HG02840 (cell line): Measurements from ENCODE around the gene WDR27.
"Not testable (repeated sequence)": the region's sequence is repeated elsewhere in the genome, so short reads cannot be mapped to it uniquely, and the experiment has no call there.

ENCODE experiments used
- ATAC-seq: cut with Tn5 transposase; IDR thresholded peaks from one replicate; pipeline ENCODE4 v1.9.1; 2021; ENCODE audit warnings: mild to moderate bottlenecking, moderate library complexity, moderate number of reproducible peaks; ENCODE audit not compliant: unreplicated experiment, low FRiP score

WDR27 gene

DNA sequence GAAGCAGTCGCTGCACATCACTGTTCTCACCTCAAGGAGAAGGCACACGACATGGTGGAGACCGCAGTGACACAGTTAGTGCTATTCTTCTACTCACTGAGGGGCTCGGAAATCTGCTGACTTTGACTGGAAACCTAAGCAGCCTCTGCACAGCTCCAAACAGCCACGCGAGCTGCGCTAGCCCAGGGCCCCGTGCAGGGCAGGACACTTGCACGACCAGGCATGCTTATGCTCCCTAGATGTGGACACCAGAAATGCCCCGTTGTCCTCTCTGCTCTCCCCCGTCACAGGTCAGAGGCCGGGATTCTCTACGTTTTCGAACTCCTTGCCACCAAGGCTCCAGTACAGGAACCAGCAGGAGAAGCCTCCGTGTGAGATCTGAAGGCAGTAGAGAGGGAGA lies 201.1 kb downstream of the WDR27 start:
- ATAC-seq = no peak

DNA sequence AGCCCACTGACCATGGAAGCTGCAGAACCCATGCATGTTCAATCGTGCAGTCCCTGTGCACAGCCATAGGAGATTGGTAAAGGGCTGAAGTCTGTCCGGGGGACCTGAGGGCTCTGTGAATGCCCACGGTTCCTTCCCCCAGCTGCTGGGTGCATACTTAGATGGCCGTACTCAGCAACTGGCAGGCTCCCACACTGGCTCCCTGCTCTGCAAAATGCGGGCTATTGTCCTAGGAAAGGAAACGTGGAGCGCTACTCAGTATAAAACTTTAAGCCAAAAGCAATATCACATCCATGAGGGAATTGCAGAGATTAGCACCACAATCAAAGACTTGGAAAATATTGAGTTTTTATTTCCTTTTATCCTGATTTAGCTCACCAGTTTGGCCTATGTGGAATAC lies 202.0 kb downstream of the WDR27 start:
- no peak for ATAC-seq

DNA sequence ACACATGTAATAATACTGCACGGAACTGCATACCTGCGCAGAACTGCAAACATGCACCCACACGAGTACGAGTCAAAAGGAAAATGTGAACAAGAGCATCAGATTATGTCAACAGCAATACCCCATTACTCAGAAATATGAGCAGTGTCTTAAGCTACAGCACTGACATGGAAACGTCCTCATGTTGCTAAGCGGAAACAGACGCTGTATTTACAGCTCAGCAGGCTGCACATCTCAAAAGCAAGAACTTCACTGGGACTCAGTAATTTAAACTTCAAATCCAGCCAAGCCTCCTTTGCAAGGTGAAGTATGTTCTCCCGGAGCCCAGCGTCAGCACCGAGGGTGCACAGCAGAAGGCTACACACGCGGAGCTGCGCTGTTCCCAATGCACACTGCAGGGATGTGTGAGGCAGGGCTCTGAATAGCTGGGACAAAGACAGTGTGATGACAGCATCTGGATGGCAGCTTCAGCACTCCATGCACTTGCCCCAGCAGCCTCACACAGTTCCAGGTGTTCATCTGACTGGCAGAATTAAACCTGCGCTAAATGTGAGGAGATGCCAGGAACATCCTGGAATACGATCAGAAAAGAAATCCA lies 202.8 kb downstream of the WDR27 start:
- no peak for ATAC-seq

DNA sequence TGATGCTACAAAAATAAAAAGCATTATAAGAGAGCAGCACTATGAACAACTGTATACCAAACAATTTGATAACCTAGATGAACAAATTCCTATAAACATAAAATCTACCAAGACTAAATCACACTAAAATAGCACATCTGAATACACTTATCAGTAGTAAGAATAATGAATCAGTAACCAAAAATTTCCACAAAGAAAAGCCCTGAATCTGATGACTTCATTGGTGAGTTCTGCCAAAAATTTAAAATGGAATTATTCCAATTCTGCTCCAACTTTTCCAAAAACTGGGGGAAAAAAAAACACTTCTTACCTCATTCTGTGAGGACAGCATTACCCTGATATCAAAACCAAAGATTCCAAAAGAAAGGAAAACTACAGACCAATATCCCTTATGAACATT lies 206.2 kb downstream of the WDR27 start:
- ATAC-seq = no peak

DNA sequence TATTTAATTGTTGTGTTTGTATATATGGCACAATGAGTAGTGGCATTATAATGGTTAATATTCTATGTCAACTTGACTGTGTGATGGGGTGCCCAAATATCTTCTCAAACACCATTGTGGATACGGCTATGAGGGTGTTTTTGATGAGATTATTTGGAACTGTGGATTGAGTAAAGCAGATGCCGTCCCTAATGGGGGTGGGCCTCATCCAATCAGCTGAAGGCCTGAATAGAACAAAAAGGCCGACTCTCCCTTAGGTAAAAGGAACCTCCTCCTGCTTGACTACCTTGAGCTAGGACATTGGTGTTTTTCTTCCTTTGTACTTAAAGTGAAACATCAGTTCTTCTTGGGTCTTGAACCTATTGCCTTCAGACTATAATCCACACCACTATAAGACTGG lies 207.8 kb downstream of the WDR27 start:
- no peak for ATAC-seq

DNA sequence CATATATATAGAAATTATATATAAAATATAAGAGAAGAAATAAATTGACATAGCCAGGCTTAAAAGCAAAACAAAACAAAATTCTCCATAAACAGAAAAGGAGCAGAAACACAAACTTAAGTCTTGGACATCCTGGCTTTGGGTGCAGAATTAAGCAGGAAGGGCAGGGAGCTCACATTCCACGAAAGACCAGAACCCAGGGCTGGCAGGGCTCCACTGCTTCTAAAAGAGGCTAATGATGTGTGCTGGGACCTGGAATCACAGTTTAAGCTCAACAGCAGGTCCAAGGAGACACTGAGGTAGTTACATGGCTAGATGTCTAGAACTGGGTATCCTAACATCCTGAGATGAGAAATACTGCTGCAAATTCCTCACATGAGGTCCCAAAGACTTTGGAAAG lies 210.3 kb downstream of the WDR27 start:
- no peak for ATAC-seq

DNA sequence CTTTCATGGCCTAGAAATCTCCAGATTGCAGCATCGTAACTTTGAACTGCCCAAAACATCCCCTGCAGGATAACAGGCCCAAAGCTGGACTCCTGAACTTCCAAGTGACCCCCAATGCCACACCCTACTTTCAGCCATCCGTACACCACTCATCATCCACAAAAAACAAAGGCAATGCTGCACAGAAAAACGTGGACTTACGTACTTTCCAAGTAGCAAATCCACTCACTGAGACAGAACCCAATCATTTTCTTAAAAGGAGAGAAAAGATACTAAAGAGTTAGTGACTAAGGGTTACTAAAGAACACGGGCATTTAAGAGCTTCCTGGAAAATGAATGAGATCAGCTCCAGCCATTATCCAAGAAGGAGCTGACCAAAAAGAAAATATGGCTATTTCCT lies 211.0 kb downstream of the WDR27 start:
- ATAC-seq = no peak

DNA sequence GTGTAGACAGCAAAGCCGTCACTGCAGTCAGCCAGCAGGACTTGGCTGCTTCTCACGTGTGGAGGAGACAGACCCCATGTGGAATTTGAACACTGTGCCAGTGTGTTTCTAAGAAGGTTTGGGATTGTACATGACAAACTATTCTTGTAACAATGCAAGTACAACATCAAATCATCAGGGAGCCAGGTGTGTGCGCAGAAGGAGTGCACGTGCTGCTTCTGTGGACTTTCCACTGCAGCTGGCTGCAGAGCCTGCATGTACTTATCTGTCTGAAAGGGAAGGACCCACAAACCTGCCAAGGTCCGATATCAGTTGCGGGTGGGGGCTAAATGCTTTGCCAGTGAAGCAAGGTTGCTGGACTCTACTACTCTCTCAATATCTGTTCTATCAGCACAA lies 211.6 kb downstream of the WDR27 start:
- no peak for ATAC-seq

DNA sequence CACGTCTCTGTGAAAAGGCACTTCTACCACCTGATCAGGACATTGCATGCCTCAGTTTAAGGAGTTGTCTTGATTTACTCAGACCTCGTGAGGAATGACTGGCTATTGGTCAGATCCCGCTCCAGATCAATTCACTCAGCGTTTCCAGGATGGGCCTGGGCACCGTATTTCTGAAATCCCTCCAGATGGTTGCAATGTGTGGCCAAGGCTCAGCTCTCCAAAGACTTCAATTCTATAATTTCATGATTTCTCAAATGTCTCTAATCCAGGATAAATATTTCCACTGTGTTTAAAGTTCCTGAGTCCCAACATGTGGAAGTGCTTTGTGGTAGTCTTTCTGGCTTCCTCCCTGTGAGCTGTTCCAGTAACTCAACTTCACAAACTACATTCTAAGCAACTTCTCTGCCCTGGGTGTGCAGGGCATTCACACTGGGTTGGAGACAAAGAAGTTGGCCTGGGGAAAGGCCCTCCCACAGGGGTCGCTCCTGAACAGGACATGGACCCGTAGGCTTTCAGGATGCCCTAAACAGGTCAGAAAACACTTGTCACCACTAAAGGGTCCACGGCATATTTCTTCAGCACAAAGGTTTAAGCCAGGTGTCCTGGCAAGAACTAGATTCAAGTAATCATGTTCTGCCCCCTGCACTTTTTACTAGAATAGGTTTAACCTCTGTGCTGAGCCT lies 212.1 kb downstream of the WDR27 start:
- no peak for ATAC-seq

DNA sequence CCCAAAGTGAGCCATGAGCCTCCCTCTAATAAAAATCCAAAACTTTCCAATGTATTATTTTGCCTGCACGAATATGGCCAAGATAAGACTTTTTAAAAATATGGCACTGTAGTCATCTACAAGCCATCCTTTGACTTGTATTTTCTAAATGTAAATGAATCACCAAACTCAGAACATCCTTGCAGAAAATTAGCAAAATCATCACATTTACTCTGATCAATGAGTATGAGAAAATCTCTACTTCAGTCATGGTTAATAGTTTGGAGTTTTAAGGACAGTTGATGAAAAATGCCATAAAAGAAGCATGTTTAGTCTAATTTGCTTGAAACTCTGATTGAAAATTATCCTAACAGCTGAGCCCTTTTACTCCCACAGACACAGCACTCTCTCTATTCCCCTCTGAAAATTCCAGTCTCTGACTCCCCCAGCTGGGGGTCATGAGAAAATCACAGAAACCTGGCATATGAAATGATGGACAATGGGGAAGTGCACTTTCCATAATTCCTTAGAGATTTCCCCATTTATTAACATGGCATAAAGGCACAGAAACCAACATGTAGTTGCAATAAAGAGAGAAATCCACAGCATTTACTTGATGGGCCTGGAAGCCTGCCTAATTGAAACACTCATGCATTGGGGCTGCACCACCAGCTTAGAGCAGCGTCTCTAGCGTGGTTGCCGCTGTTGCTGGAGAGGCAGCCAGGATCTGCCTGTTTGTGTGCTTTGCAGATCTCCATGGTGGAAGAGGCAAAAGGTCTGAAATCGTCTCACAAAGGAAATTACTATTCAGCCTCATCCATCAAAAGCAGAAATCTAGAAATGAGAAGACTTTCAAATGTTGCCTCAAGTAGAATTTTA lies 214.0 kb downstream of the WDR27 start:
- ATAC-seq = no peak

DNA sequence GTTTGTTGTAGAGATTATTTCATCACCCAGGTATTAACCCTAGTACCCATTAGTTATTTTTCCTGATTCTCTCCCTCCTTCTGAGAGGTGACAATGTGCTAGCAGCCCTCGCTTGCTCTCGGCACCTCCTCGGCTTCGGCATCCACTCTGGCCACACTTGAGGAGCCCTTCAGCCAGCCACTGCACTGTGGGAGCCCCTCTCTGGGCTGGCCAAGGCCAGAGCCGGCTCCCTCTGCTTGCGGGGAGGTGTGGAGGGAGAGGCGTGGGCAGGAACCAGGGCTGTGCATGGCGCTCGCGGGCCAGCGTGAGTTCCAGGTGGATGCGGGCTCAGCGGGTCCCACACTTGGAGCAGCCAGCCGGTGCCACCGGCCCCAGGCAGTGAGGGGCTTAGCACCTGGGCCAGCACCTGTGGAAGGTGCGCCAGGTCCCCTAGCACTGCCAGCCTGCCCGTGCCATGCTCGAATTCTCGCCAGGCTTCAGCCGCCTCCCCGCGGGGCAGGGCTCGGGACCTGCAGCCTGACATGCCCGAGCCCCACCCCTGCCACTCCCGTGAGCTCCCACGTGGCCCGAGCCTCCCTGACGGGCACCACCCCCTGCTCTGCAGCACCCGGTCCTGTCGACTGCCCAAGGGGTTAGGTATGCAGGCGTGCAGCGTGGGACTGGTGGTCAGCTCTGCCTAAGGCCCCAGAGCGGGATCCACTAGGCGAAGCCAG lies 221.9 kb downstream of the WDR27 start:
- ATAC-seq = no peak

DNA sequence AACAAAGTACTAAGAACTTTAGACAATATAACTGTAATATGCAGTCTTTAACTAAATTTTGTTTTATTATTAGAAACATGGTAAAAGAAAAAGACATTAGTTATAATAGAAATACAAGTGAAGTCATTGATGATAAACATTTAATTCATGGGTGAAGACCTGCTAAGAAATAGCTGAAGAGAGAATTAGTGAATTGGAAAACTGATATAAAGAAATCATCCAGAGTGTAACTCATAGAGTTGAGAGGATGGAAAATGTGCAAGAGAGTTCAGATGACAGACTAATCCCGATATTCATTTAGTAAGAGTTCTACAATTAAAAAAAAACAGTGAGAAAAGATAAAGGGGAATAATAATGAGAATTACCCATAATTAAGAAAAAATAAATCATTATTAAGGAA lies 227.5 kb downstream of the WDR27 start:
- ATAC-seq = no peak

DNA sequence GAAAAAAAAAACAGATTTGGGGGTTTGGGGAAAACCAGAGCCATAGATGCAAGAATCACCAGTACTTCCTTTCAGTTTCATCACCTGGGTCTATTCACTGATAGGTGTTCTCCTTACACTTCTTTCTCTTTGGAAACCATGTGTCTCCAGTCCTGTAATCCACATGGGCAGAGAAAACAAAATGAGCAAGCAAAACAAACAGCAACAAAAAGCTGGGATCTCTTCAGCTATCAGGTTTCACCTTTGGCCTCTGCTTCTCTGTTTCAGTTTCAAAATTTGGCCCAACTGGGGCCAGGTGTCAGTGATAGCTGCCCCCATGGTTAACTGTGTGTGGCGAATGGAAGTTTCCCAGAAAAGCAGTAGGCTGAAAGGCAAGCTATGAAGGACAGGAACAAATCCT lies 228.2 kb downstream of the WDR27 start:
- ATAC-seq = no peak

DNA sequence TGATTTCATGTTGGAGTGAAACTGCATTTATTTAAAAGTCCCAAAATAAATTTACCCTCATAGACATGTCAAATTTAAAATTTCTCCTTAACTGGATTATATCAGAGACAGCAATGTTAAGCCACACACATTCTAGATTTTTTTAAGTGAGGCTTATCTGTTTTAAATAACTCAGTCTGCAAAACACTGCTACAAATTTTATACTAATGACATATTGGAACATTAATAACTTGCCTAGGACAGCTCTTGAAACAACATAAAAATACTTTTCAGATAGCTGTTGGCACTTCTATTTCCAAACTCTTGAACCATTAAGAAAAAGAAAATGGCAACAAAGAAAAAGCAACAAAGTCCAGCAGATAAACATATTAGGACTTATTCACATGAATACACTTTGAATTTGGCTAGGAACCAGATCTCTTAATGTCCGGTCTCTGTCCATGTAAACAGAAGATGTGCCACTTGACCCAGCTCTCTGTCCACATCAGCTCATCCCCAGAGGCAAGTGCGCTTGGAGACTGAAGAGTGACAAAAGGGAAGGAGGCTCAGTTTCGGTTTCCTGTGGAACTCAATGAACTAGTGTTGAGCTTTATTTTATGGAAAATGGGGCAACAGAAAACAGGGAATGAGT lies 228.9 kb downstream of the WDR27 start:
- no peak for ATAC-seq

DNA sequence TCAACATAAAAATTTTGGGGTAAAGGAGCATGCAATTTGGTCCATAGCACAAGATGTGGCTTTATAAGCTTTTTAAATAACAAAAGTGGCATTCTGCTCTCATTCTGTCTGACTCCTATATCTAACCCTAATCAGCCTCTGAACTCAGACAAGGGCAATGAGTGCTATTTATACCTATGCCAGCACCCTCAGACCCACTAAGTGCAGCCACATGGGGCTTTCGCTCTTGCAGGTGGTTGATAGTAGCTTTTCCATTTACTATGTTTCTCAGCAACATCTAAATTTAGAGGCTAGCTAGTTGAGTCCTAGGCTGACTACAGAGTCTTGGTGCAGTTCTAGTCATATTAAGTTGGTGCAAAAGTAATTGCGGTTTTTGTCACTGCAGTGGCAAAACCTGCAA lies 231.0 kb downstream of the WDR27 start:
- ATAC-seq = no peak

DNA sequence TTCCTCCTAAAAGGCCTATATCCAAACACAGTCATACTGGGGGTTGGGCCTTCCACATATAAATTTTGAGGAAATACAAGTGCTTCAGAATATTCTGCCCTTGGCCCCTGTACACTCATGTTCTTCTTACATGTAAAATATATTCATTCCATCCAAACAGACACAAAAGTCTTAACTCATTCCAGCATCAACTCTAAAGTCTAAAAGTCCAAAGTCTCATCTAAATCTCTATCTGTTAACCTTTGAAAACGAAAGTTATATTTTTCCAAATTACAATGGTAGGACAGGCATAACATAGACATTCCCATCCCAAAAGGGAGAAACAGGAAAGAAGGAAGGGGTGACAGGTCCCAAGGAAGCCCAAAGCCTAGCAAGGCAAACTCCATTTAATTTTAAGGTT lies 232.8 kb downstream of the WDR27 start:
- no peak for ATAC-seq

DNA sequence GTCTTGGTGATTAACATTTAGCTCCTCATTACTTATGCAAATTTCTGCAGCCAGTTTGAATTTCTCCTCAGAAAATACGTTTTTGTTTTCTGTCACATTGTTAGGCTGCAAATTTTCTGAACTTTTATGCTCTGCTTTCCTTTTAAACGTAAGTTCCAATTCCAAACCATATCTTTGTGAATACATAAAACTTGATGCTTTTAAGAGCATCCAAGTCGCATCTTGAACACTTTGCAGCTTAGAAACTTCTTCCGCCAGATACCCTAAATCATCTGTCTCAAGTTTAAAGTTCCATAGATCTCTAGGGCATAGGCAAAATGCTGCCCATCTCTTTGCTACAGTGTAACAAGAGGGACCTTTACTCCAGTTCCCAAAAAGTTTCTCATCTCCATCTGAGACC lies 234.1 kb downstream of the WDR27 start:
- ATAC-seq = not testable (repeated sequence)

DNA sequence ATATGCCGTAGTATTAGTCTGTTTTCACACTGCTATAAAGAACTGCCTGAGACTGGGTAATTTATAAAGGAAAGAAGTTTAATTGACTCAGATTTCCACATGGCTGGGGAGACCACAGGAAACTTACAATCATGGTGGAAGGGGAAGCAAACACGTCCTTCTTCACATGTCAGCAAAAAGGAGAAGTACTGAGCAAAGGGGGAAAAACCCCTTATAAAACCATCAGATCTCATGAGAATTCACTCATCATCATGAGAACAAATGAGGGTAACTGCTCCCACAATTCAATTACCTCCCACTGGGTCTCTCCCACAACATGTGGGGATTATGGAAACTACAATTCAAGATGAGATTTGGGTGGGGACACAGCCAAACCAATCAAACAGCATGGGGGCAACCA lies 235.6 kb downstream of the WDR27 start:
- not testable (repeated sequence) for ATAC-seq

DNA sequence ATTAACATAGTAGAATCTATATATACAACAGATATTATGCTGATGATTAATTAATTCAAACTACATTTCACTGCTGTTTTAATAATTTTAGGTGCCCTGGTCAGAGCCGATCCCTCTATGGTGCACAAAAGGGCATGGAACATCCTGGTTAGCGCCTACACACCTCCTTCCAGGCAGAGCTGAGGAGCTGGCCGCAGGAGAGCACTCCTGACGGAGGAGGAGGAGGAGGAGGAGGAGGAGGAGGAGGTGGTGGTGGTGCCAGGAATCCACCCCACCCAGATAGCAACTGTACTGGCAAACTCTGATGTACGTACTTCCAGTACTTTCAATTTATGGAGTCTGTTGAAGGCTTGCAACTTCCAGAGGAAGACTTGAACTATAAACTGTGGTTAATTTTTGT lies 244.1 kb downstream of the WDR27 start:
- ATAC-seq = no peak

DNA sequence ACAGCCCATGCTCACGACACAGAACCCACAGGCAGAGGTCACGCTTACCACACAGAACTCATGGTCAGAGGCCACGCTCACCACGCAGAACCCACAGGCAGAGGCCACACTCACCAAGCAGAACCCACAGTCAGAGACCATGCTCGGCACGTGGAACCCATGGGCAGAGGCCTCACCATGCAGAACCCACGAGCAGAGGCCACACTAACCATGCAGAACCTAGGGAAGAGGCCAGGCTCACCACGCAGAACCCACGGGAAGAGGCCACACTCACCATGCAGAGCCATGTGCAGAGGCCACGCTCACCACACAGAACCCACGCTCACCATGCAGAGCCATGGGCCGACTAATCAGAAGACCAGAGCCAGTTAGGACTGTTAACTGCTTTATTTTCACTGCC lies 245.0 kb downstream of the WDR27 start:
- no peak for ATAC-seq

DNA sequence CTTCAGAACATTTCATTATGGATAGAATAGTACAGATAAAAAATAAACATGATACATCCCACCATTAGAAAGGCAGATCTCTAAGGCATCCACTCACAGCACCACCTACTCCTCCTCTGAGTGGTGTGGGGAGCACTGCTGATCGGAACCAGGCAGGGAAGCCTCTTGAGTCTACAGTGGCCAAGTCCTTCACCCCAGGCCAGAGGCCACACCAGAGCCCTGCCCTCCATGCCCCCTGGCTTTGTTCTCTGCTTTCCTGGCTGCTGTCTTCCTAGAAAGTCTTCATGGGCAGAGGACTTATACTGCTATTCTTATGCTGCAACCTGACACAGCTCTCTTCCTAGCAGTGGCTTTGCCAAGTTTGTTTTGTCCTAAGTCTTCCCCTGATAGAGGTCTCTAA lies 246.4 kb downstream of the WDR27 start:
- ATAC-seq = no peak
